ENCODE data around the gene ITSN2. TPM values are rescaled to one million over a fixed set of nuclear protein-coding genes. Genes with fewer than 3 reads are reported as not detected.

The ITSN2 gene
- total and polyA plus RNA-seq, 4 donors, result 21.0 to 36.7 (median 27.5) TPM

- peak in 1 of 6 donors; percentile 58 for DNase-seq (ENCODE audit: low read depth in 4 of 6, low spot score in 6 of 6)
- H3K4me3 ChIP-seq (ENCODE audit: low read depth, low read length), result no peak overlapping the region
- 72% methylated on average over 4 of the region's 10 CpGs for WGBS (ENCODE audit: insufficient coverage)
- peaks cover 10% of the 10 kb centered on the region for H3K4me1 ChIP-seq (ENCODE audit: control insufficient read depth, insufficient read depth, low read length)
- no peaks in the 10 kb centered on the region for H3K27me3 ChIP-seq (ENCODE audit: control insufficient read depth, insufficient read depth, low read length)
- H3K27ac ChIP-seq (ENCODE audit: low read depth, low read length), result no peak overlapping the region
- no peaks in the 10 kb centered on the region for H3K36me3 ChIP-seq (ENCODE audit: control insufficient read depth, insufficient read depth, low read length)
- H3K9me3 ChIP-seq (ENCODE audit: control insufficient read depth, insufficient read depth, low read length), result no peaks in the 10 kb centered on the region
Observed at GRCh38 chr2:24399434-24400206, 39.3 kb upstream of the ITSN2 start.

- Histone ChIP-seq H3K27me3 (ENCODE audit: control insufficient read depth, insufficient read depth, low read length) (no peaks in the 10 kb centered on the region), H3K4me1 (ENCODE audit: control insufficient read depth, insufficient read depth, low read length) (no peaks in the 10 kb centered on the region), H3K9me3 (ENCODE audit: control insufficient read depth, insufficient read depth, low read length) (no peaks in the 10 kb centered on the region), H3K27ac (ENCODE audit: low read depth, low read length) (no peak overlapping the region), H3K4me3 (ENCODE audit: low read depth, low read length) (no peak overlapping the region), H3K36me3 (ENCODE audit: control insufficient read depth, insufficient read depth, low read length) (no peaks in the 10 kb centered on the region)
- WGBS (ENCODE audit: insufficient coverage), result 100% methylated on average over 1 of the region's 4 CpGs
- DNase-seq (ENCODE audit: low read depth in 4 of 6, low spot score in 6 of 6), result no peak
Observed at GRCh38 chr2:24394998-24395397, 34.7 kb upstream of the ITSN2 start.

- DNase-seq (ENCODE audit: low read depth in 4 of 6, low spot score in 6 of 6), result no peak
- WGBS (ENCODE audit: insufficient coverage), result 77% methylated on average over 4 of the region's 5 CpGs
Observed at GRCh38 chr2:24392542-24393059, 32.3 kb upstream of the ITSN2 start.

GRCh38 chr2:24385366-24385765 is 25.0 kb upstream of the ITSN2 start:
- H3K36me3 ChIP-seq (ENCODE audit: control insufficient read depth, insufficient read depth, low read length), result no peaks in the 10 kb centered on the region
- no peaks in the 10 kb centered on the region for H3K4me1 ChIP-seq (ENCODE audit: control insufficient read depth, insufficient read depth, low read length)
- H3K4me3 ChIP-seq (ENCODE audit: low read depth, low read length), result no peak overlapping the region
- no peak for DNase-seq (ENCODE audit: low read depth in 4 of 6, low spot score in 6 of 6)
- H3K27me3 ChIP-seq (ENCODE audit: control insufficient read depth, insufficient read depth, low read length), result no peaks in the 10 kb centered on the region
- no peak overlapping the region for H3K27ac ChIP-seq (ENCODE audit: low read depth, low read length)
- H3K9me3 ChIP-seq (ENCODE audit: control insufficient read depth, insufficient read depth, low read length), result no peaks in the 10 kb centered on the region
- 100% methylated on average over 1 of the region's 2 CpGs for WGBS (ENCODE audit: insufficient coverage)

More at GRCh38 chr2:24392542-24393059, 32.3 kb upstream of the ITSN2 start:
- Histone ChIP-seq H3K27me3 (ENCODE audit: control insufficient read depth, insufficient read depth, low read length) (no peaks in the 10 kb centered on the region), H3K4me3 (ENCODE audit: low read depth, low read length) (no peak overlapping the region), H3K27ac (ENCODE audit: low read depth, low read length) (no peak overlapping the region), H3K4me1 (ENCODE audit: control insufficient read depth, insufficient read depth, low read length) (no peaks in the 10 kb centered on the region), H3K36me3 (ENCODE audit: control insufficient read depth, insufficient read depth, low read length) (no peaks in the 10 kb centered on the region), H3K9me3 (ENCODE audit: control insufficient read depth, insufficient read depth, low read length) (no peaks in the 10 kb centered on the region)

- Histone ChIP-seq H3K36me3 (ENCODE audit: control insufficient read depth, insufficient read depth, low read length) (no peaks in the 10 kb centered on the region), H3K27ac (ENCODE audit: low read depth, low read length) (no peak overlapping the region), H3K4me3 (ENCODE audit: low read depth, low read length) (no peak overlapping the region), H3K27me3 (ENCODE audit: control insufficient read depth, insufficient read depth, low read length) (no peaks in the 10 kb centered on the region), H3K4me1 (ENCODE audit: control insufficient read depth, insufficient read depth, low read length) (no peaks in the 10 kb centered on the region), H3K9me3 (ENCODE audit: control insufficient read depth, insufficient read depth, low read length) (no peaks in the 10 kb centered on the region)
- peak in 4 of 6 donors; percentile 41 to 90 (median 66) for DNase-seq (ENCODE audit: low read depth in 4 of 6, low spot score in 6 of 6)
- WGBS (ENCODE audit: insufficient coverage), result 1% methylated on average over 5 of the region's 10 CpGs
Observed at GRCh38 chr2:24382363-24383073, 22.2 kb upstream of the ITSN2 start.

GRCh38 chr2:24380820-24381219 is 20.5 kb upstream of the ITSN2 start:
- no peak overlapping the region for H3K27ac ChIP-seq (ENCODE audit: low read depth, low read length)
- 95% methylated on average over 2 of the region's 2 CpGs for WGBS (ENCODE audit: insufficient coverage)
- no peaks in the 10 kb centered on the region for H3K9me3 ChIP-seq (ENCODE audit: control insufficient read depth, insufficient read depth, low read length)

GRCh38 chr2:24375349-24376087 is 15.2 kb upstream of the ITSN2 start:
- H3K4me1 ChIP-seq (ENCODE audit: control insufficient read depth, insufficient read depth, low read length), result no peaks in the 10 kb centered on the region
- no peak for DNase-seq (ENCODE audit: low read depth in 4 of 6, low spot score in 6 of 6)
- WGBS (ENCODE audit: insufficient coverage), result 25% methylated on average over 2 of the region's 8 CpGs
- H3K27ac ChIP-seq (ENCODE audit: low read depth, low read length), result no peak overlapping the region
- no peaks in the 10 kb centered on the region for H3K27me3 ChIP-seq (ENCODE audit: control insufficient read depth, insufficient read depth, low read length)
- H3K9me3 ChIP-seq (ENCODE audit: control insufficient read depth, insufficient read depth, low read length), result no peaks in the 10 kb centered on the region
- no peaks in the 10 kb centered on the region for H3K36me3 ChIP-seq (ENCODE audit: control insufficient read depth, insufficient read depth, low read length)
- no peak overlapping the region for H3K4me3 ChIP-seq (ENCODE audit: low read depth, low read length)

More at GRCh38 chr2:24380820-24381219, 20.5 kb upstream of the ITSN2 start:
- Histone ChIP-seq H3K27me3 (ENCODE audit: control insufficient read depth, insufficient read depth, low read length) (no peaks in the 10 kb centered on the region), H3K4me3 (ENCODE audit: low read depth, low read length) (no peak overlapping the region), H3K36me3 (ENCODE audit: control insufficient read depth, insufficient read depth, low read length) (no peaks in the 10 kb centered on the region), H3K4me1 (ENCODE audit: control insufficient read depth, insufficient read depth, low read length) (no peaks in the 10 kb centered on the region)
- DNase-seq (ENCODE audit: low read depth in 4 of 6, low spot score in 6 of 6), result no peak

- WGBS (ENCODE audit: insufficient coverage), result 54% methylated on average over 3 of the region's 4 CpGs
- H3K27me3 ChIP-seq (ENCODE audit: control insufficient read depth, insufficient read depth, low read length), result no peaks in the 10 kb centered on the region
- H3K36me3 ChIP-seq (ENCODE audit: control insufficient read depth, insufficient read depth, low read length), result no peaks in the 10 kb centered on the region
- H3K9me3 ChIP-seq (ENCODE audit: control insufficient read depth, insufficient read depth, low read length), result no peaks in the 10 kb centered on the region
- no peak overlapping the region for H3K4me3 ChIP-seq (ENCODE audit: low read depth, low read length)
- no peak overlapping the region for H3K27ac ChIP-seq (ENCODE audit: low read depth, low read length)
- H3K4me1 ChIP-seq (ENCODE audit: control insufficient read depth, insufficient read depth, low read length), result no peaks in the 10 kb centered on the region
- DNase-seq (ENCODE audit: low read depth in 4 of 6, low spot score in 6 of 6), result no peak
Observed at GRCh38 chr2:24374301-24374700, 14.0 kb upstream of the ITSN2 start.

GRCh38 chr2:24372033-24372432 is 11.7 kb upstream of the ITSN2 start:
- no peak overlapping the region for H3K27ac ChIP-seq (ENCODE audit: low read depth, low read length)
- H3K4me1 ChIP-seq (ENCODE audit: control insufficient read depth, insufficient read depth, low read length), result no peaks in the 10 kb centered on the region
- H3K27me3 ChIP-seq (ENCODE audit: control insufficient read depth, insufficient read depth, low read length), result no peaks in the 10 kb centered on the region
- WGBS (ENCODE audit: insufficient coverage), result 100% methylated on average over 2 of the region's 7 CpGs
- no peak for DNase-seq (ENCODE audit: low read depth in 4 of 6, low spot score in 6 of 6)
- no peaks in the 10 kb centered on the region for H3K9me3 ChIP-seq (ENCODE audit: control insufficient read depth, insufficient read depth, low read length)
- no peak overlapping the region for H3K4me3 ChIP-seq (ENCODE audit: low read depth, low read length)
- H3K36me3 ChIP-seq (ENCODE audit: control insufficient read depth, insufficient read depth, low read length), result no peaks in the 10 kb centered on the region
